Measurements from ENCODE around the gene CELSR1.

The CELSR1 gene

GRCh38 chr22:46327691-46328465, 209.5 kb downstream of the CELSR1 start:
- no peaks in the 10 kb centered on the region for H3K4me1 ChIP-seq
- no peaks in the 10 kb centered on the region for H3K27me3 ChIP-seq
- H3K9me3 ChIP-seq = no peaks in the 10 kb centered on the region
- TF ChIP-seq CTCF (IDR thresholded peaks at IDR 0.05; ENCODE audit: low read depth, low read length) = no peak
- H3K4me3 ChIP-seq (ENCODE audit: low read depth, low read length) = no peak overlapping the region
- DNase-seq = no peak
- H3K36me3 ChIP-seq = peaks cover 85% of the 10 kb centered on the region

GRCh38 chr22:46326066-46326680, 211.2 kb downstream of the CELSR1 start:
- H3K36me3 ChIP-seq = peaks cover 77% of the 10 kb centered on the region

GRCh38 chr22:46323162-46323561, 214.3 kb downstream of the CELSR1 start:
- peaks cover 79% of the 10 kb centered on the region for H3K36me3 ChIP-seq

More at GRCh38 chr22:46326066-46326680, 211.2 kb downstream of the CELSR1 start:
- H3K4me3 ChIP-seq (ENCODE audit: low read depth, low read length) = no peak overlapping the region
- no peak for DNase-seq
- H3K4me1 ChIP-seq = no peaks in the 10 kb centered on the region
- TF ChIP-seq CTCF (IDR thresholded peaks at IDR 0.05; ENCODE audit: low read depth, low read length) = no peak
- no peaks in the 10 kb centered on the region for H3K27me3 ChIP-seq
- no peaks in the 10 kb centered on the region for H3K9me3 ChIP-seq

GRCh38 chr22:46322711-46323110, 214.7 kb downstream of the CELSR1 start:
- Histone ChIP-seq H3K9me3 (no peaks in the 10 kb centered on the region), H3K27me3 (no peaks in the 10 kb centered on the region), H3K4me3 (ENCODE audit: low read depth, low read length) (no peak overlapping the region), H3K36me3 (peaks cover 79% of the 10 kb centered on the region), H3K4me1 (no peaks in the 10 kb centered on the region)
- no peak for TF ChIP-seq CTCF (IDR thresholded peaks at IDR 0.05; ENCODE audit: low read depth, low read length)
- no peak for DNase-seq

More at GRCh38 chr22:46323162-46323561, 214.3 kb downstream of the CELSR1 start:
- no peak for DNase-seq
- Histone ChIP-seq H3K27me3 (no peaks in the 10 kb centered on the region), H3K4me3 (ENCODE audit: low read depth, low read length) (no peak overlapping the region), H3K4me1 (no peaks in the 10 kb centered on the region), H3K9me3 (no peaks in the 10 kb centered on the region)
- no peak for TF ChIP-seq CTCF (IDR thresholded peaks at IDR 0.05; ENCODE audit: low read depth, low read length)

- Histone ChIP-seq H3K36me3 (peaks cover 85% of the 10 kb centered on the region), H3K9me3 (no peaks in the 10 kb centered on the region)
Measured at GRCh38 chr22:46320716-46321386, 216.6 kb downstream of the CELSR1 start.

More at GRCh38 chr22:46320716-46321386, 216.6 kb downstream of the CELSR1 start:
- no peaks in the 10 kb centered on the region for H3K4me1 ChIP-seq
- H3K27me3 ChIP-seq = no peaks in the 10 kb centered on the region
- no peak for TF ChIP-seq CTCF (IDR thresholded peaks at IDR 0.05; ENCODE audit: low read depth, low read length)
- DNase-seq = no peak
- H3K4me3 ChIP-seq (ENCODE audit: low read depth, low read length) = no peak overlapping the region
